Esophagus mucosa (tissue), 1 donor: ENCODE results near the gene TEX19. TPM values are rescaled to one million over a fixed set of nuclear protein-coding genes. Genes with fewer than 3 reads are reported as not detected.
A peak's percentile ranks its signal among the peaks of the same experiment; 100 is the strongest.
"Not testable (repeated sequence)": the region's sequence is repeated elsewhere in the genome, so short reads cannot be mapped to it uniquely, and the experiment has no call there.

Experiments used
- ATAC-seq: fragments of 200-7000 bp; cut with Tn5 transposase; one replicate; pipeline ENCODE4 v1.9.1; 2020
- total RNA-seq: library from RNA; stranded (reverse); gene quantifications from one replicate; pipeline ENCODE4 v1.2.4, GENCODE V29; 2023
- donor health status: DM: yes; HTN: yes; CAD: no.

The TEX19 gene
- total RNA-seq, 1 donor from 2014 or later = not detected

DNA sequence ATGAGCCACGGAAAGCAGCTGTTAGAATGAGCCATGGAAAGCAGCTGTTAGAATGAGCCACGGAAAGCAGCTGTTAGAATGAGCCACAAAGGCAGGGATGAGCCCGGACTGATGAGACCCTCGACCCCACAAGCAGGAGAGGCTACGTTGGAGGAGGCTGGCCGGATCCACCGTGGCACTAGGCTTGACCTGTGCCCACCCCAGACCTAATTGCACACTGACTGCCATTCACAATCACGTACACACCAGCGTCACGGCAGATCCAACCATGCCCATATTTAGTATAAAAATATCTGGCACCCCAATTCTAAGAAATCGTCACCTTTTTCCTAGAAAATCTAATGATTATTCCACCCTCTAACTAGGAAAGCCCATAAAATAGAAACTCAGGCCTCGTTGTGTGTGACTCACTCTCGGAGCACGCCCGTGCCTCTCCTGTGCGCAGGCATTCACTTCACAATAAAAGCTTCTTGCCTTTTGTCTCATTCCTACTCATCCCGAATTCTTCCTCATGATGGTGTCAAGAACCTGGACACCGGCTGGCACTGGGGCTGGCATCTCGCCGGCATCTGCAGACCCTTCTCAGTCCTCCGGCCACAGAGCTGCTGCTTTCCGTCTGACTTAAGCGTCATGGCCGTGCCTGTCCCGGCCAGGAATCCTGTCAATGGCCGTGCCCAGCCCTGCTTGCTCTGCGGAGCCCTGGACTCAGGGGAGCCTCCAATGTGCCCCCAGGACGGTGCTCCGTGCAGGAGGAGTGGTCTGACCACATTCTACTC is 20.0 kb upstream of the TEX19 start:
- ATAC-seq = peak; percentile 75

DNA sequence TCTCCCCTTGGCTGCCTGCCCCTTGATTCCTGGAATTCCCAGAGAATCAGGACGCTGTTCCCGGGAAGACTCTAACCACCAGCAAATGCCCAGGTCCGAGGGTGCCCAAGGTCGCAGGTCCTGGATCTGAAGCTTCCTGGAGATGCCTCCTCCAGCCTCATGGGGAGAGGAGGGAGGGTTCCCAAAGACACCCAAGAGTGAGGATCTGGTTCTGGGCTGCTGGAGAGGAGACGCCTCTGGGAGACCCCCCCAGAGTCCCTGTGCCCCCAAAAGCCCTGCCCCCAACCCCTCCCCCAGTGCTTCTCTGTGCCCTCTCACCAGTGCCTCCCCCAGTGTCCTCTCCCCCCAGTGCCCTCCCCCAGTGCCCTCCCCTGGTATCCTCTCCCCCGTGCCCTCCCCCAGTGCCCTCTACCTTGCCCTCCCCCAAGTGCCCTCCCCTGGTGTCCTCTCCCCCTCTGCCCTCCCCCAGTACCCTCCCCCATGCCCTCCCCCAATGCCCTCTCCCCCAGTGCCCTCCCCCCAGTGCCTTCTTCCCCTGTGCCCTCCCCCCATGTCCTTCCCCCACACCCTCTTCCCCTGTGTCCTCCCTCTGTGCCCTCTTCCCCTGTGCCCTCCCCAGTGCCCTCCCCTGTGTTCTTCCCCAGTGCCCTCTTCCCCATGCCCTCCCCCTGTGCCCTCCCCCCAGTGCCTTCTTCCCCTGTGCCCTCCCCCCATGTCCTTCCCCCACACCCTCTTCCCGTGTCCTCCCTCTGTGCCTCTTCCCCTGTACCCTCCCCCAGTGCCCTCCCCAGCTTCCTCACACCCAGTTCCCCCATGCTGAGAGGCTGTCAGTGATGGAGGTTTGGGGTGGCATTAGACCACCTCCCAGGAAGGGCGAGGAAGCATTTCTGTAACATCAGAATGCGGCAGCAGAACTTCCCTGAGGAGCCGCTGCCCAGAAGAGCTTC is 19.1 kb upstream of the TEX19 start:
- no peak for ATAC-seq

DNA sequence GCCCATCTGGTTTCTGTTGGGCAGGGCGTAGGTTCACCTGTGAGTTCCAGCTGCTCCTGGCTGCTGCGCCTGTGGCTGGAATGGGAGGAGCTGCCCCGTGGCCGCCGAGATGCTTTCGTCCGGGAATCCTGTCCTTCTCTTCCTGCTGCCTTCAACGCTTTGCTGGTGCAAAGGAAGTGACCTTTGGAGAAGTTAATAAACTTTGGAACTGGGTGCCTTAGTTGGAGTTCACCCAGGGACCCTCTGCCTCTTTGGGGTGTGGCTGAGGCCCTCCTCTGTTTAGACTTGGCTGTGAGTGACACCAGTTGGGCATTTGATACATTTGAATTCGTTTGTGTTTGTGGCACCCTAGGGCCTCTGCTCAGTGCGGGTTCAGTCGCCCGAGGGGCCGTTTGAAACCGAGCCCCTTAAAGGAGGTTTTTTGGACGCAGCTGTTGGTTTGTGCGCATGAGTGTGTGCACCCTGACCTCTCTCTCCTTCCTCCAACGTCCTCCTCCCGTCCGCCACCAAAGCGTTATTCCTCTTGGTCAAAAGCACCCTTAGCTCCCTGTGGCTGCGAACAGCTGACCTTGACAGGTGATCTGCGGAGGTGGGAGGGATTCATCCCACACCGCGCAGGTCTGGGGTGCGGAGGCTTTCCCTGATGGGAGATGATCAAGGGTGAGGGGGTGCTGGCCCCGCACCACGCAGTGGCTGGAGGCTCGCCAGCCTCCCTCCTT is 16.5 kb upstream of the TEX19 start:
- ATAC-seq = no peak

DNA sequence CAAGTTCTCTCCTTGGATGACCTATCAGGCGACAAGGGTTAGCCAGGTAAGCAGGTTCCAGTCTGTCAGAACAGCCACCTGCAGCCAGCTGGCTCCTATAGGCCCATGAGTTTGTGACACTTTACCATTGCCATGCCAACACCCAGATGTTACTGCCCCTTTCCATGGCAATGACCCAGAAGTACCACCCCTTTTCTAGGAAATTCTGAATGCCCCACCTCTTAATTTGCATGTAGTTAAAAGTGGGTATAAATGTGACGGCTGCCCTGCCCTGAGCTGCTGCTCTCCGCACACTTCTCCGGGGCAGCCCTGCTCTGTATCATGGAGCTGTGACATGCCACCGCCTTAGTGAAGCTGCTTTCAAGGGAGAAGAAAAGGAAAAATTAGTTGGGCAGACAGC is 15.5 kb upstream of the TEX19 start:
- no peak for ATAC-seq

DNA sequence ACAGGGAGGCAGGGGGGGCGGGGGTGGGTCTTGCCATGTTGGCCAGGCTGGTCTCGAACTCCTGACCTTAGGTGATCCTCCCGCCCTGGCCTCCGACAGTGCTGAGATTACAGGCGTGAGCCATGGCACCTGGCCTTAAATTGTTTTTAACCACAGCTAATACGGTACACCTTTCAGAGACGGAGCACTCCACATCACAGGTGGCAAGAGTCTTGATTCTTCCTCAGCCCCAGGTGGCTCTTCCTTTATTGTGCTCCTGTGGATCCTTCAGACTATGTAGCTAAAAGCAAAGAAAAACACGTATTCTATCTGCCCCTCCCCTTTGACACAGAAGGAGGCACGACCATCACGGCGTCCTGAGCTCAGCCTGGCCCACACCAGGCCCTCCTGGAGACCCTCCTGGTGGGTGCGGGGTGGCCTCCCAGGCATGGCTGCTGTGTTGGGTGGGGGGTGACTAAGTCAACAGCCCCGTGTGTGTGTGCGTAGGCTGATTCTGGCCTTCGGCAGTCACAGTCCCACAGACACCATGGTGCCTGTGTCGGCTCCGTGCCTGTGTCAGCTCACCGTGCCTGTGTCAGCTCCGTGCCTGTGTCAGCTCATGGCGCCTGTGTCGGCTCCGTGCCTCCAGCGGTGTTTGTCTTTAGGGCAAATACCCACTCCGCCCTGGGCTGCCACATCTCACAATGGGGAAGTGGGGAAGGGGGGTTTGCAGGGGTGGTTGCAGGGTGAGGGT is 14.7 kb upstream of the TEX19 start:
- ATAC-seq = peak; percentile 38

DNA sequence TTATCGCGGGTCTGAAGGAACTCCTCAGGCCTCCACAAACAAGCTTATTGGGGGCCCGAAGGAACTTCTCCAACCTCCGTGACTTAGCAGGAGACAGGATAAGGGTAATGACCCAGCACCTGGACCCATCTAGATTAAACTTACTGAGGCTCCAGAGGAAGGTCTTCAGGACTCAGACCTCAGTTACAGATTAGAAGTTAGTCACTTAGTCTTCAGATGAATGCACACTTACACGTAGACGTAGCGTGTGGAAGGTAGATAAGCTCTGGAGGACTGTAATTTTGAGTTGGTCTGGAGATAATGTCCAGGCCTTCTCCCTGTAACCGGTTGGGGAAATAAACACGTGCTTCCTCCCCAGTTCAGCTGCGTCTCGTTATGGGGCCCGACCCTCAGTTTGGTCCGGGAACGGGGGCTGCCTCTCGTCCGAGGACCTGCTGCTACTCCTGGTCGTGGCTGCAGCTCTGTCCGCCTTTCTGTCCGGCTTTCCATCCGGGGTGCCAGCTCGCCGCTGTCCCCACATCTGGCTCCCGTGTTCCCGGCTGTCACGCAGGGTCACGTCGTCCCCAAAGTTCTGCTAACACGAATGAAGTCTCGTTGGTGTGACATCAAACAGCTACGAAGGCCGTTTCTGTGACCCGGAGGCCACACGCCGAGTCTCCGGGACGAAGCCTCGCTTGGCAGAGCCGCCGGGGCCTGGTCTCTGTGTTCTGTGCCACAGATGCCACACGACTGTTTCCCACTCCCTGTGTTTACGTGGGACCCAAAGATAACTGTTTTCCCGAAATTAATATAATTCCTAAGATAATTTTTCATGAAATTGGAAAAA is 13.7 kb upstream of the TEX19 start:
- no peak for ATAC-seq

DNA sequence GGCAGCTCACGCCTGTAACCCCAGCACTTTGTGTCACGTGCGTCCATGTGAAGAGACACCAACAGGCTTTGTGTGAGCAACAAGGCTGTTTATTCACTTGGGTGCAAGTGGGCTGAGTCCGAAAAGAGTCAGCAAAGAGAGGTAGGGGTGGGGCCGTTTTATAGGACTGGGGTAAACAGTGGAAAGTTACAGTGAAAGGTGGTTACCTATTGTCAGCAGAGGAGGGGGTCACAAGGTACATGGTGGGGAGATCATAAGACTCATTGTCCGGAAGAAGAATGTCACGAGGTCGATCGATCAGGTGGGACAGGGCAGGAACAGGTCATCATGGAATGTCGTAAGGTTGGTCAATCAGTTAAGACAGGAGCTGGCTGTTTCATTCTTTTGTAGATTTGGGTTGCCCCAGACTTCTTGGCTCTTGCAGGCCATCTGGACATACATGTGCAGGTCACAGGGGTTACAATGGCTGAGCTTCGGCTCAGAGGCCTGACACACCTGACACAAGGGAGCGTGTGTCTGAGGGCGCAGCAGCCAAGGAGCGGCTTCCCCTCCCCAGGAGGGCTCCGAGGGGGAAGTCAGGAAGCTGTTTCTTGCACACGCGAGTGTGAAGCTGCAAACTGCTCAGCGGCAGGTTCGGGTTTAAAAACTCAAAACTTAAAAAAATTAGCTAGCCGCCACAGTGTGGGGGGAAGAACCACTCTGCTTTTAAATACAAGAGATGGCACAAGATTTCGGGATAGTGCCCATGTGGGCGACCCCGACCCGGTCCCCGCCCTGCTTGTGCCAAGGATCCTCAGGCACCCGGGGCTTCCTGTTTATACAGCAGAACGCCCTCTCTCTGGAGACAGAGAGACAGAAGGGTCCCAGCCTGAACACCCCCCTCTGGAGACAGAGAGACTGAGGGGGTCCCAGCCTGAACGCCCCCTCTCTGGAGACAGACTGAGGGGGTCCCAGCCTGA is 12.4 kb upstream of the TEX19 start:
- no peak for ATAC-seq

DNA sequence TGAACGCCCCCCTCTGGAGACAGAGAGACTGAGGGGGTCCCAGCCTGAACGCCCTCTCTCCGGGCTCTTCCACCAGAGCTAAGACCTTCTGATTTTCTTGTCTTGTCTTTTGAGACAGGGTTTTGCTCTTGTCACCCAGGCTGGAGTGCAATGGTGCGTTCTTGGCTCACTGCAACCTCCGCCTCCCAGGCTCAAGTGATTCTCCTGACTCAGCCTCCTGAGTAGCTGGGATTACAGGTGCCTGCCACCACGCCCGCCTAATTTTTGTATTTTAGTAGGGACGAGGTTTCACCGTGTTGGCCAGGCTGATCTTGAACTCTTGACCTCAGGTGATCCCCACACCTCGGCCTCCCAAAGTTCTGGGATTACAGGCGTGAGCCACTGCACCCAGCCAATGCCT is 11.1 kb upstream of the TEX19 start:
- ATAC-seq = not testable (repeated sequence)

DNA sequence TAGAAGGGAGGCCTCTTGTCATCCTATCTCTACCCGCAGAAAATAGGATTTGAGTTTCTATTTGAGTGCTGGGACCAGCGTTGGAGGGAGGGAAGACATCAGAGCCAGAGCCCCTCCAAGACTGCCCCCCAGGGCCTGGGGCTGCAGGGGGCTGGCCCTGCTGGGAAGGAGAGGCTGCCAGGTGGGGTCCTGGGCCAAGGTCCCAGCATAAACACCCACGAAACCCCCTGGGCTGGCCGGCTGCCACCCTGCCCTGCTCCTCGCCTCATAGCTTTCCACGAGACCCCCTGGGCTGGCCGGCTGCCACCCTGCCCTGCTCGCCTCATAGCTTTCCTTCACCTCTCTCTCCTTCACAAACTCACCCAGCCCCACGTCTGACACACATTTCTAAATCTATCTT is 10.6 kb upstream of the TEX19 start:
- no peak for ATAC-seq

DNA sequence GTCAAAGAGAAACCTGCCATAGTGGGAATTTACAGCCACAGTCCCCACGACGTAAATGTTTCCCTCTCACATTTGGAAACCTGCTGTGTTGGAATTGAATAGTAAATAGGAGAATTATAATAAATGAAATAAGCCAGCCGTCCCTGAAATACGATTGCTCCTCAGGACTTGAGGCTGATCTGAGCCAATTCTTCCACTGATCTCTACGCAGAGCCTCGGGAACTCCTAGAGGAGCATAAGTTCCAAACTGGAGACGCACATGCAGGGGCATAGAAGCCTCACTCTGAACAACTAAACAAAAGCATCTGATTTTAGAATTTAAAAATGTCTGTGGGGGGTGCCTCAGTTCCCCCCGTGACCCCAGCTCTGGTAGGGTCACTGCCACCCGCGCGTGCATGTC is 10.2 kb upstream of the TEX19 start:
- ATAC-seq = no peak

DNA sequence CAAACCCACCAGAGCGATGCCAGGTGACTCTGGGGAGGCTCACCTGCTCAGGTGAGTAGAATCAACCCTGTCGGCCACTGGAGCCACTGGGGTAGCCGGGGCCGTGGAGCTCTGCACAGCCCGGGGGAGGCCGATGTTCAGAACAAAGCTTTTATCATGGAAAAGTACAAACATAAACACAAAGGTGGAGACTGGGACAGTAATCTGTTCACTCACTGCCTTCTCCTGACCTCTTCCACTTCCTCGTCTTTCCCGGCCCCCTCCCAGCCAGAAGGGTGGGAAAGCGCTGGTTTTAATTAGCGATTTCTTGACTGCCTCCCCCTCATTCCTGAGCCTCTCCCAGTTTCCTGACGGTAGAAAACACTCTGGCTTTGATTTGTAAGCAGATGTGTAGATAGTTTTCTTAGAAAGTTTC is 9.8 kb upstream of the TEX19 start:
- ATAC-seq = no peak

DNA sequence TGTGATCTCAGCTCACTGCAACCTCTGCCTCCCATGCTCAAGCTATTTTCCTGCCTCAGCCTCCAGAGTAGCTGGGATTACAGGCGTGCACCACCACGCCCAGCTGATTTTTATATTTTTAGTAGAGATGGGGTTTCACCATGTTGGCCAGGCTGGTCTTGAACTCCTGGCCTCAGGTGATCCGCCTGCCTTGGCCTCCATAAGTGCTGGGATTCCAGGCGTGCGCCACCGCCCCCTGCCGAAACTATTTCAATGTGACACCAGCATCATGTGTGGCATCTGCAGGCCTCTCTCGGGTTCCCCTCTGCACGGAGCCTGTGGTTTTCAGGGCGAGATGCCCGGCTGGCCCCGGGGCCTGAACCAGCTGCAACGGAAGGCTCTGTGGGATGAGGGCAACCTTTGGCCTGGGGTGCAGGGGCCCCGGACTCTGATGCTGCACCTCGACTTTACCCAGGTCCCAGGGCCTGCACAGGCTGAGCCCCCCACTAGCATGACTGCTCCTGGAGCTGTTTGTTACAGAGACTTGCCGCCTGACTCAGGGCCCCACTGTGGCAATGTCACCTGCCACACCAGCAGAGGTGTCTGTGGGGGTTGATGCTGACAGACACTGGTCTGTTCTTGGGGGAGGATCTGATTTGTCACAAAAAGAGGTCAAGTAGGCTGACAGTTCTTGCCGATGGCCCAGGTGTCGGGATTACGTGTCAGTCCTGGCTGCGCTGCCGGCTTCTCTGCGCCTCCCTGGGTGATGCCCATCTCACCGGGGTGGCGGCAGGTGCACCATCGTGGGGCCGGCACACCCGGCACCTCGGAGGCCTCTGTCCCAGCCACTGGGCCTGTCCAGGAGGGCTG is 8.6 kb upstream of the TEX19 start:
- no peak for ATAC-seq

DNA sequence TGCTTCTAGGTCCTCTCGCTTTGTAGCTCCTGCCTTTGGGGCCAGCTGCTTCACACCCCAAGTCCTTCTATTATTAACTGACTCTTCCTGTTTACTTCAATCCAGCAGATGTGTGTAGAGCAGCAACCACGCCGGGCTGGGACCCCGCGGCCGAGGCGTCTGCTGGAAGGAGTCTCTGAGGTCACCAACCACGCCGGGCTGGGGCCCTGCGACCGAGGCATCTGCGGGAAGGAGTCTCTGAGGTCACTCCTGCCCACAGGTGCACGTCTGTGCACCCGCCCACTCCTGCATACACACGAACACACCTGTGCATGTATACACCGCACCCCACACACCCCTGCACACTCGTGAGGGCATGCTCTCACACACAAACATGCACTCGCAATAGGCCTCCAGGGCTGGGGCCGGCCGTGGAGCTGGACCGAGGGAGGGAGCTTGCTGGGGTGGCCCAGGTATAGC is 7.8 kb upstream of the TEX19 start:
- peak; percentile 25 for ATAC-seq

DNA sequence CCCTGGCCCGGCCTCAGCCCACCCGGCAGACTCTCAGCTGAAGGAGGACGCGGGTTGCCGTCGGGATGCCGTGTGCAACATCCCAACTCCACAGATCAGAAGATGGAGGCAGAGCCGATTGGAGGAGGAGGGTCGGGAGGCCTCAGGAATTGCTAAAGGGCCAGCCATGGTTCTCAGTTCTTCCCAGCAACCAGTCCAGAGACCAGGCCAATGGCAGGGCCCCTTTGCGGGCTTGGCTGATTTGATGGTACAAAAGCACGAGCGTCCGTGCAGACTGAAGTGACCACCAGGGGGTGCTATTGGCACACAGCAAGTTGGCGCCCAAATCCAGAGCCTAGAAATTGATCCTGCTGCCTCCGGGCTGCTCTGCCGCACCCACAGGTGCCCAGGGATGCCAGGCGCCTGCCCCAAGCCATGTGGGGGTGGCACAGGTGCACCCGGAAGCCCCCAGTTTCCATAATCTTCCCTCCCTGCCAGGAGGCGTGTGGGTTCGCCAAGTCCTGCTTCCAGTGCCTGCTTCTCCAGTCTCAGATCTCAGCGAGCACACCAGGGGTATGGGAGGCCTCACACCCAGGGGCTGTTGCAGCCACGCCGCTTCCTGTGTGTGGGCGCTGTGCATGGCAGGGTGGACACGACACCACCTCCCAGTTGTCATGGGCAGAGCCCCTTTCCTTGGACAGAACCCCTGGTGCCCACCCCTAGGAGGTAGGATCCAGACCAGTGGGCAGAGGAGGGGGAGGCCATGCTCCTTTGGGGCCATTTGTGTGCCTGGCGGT is 7.1 kb upstream of the TEX19 start:
- peak; percentile 75 for ATAC-seq

DNA sequence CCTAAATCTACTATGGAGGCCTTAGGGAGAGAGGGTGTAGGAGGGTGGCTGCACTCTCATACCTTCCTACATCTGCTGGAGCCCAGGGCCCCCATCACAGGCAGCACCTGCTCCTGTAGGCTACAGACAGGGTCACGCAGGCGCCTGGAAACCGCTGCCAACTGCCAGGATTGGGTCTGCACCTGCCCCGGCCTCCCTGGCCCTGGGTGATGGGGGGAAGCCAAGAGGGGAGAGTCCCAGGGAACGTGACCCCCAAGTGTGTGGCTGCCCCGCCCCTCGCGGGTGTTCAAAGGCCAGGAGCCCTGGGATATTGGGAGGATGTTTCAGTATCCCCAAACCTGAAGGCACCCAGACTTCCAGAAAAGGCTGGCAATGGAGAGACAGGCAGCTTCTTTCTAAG is 5.6 kb upstream of the TEX19 start:
- ATAC-seq = no peak

DNA sequence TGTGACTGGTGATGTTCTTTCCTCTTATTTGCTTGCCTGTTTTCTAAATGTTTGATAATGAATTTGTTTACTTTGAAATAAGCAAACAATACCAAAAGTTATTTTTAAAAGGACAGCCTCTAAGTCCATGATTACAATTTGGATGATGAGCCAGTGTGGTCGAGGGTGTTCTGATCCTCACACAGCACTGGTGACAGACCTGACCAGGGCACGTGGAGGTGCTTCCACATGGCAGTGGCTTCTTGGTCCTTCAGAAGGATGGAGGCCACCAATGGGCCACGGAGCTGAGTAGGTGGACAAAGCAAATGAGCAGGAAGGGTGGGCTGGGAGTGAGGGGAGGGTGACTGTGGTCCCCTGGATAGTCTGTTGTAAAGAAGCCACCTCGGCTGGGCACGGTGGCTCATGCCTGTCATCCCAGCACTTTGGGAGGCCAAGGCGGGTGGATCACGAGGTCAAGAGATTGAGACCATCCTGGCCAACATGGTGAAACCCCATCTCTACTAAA is 4.2 kb upstream of the TEX19 start:
- ATAC-seq = no peak

DNA sequence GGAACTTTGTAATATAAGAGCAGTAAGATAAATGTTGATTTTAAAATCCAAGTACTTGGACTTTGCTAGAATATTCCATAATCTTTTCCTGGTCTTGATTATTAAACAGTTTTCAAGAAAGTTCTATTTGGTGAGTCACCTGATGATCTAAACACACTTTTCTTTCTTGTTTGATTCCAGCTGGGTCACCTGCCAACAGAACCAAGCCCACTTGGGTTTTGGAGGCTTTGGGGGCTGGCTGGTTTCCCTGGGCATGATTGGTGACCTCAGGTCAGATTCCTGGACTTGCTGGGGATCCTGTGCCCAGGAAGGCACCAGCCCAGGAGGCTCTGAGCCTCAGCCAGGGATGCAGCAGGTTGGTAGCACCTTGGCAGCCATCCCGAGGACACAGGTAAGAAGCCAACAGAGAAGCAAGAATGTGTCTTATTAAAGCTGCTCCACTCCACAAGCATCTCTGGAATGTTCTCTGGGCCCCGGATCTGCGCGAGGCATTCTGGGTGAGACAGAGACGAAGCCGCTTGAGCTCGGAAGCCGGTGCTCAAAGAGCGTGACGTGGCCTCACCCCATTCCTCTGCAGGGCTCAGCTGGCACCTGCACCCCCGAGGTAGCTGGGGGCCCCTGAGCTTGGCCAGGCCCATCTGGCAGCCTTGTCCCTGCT is 3.1 kb upstream of the TEX19 start:
- peak; percentile 75 for ATAC-seq
